Raji (cell line): ENCODE measurements around the gene PSIP1.

ENCODE experiments used
- POLR2A ChIP-seq: IDR thresholded peaks from 2 replicates; pipeline ENCODE4 v1.6.1; 2011; ENCODE audit warnings: low read depth, low read length, control low read depth; ENCODE audit not compliant: insufficient read depth

The PSIP1 gene

GRCh38 chr9:15469862-15470261, 40.9 kb downstream of the PSIP1 start:
- TF ChIP-seq POLR2A = no peak

DNA sequence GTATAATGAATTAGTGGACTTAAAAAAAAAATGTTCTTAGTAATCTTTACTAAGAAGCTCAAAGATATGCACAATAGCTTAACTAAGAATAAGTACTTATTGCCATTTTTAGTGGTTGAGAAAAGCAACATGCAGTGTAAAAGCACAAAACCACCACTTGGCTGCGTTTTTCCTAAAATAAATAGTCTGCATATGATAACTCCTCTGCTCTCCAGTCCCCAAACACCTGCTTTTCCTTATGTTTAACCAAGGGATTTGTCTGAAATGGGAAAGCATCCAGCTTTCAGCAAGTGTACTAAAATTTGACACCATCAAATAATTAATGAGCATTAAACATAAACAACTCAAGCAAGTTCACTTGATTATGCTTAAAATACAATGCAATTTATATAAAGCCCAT, 41.4 kb downstream of the PSIP1 start:
- TF ChIP-seq POLR2A = no peak

DNA sequence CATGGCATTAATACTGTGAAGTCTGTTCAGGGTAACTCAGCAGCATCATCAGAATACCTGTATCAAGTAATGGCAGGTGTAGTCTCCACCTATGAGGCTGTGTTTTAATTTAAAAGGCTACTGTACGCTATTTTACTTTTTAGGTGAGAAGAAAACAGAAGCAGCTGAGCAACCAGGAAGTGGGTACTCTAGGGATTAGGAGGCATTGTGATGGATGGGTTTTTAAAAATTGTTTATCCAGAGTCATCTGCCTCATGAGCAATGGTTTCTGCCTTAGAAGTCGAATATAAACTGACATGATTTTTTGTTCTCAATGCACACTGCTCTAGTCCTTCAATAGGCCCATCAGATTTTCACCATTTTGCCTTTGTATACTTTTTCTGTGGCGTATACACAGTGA, 42.6 kb downstream of the PSIP1 start:
- no peak for TF ChIP-seq POLR2A

- no peak for TF ChIP-seq POLR2A
These were observed 49.2 kb downstream of the PSIP1 start for GRCh38 chr9:15461601-15462000.

GRCh38 chr9:15461056-15461455, 49.7 kb downstream of the PSIP1 start:
- TF ChIP-seq POLR2A = no peak

- TF ChIP-seq POLR2A = no peak
These were observed 56.8 kb downstream of the PSIP1 start for GRCh38 chr9:15453956-15454355.

DNA sequence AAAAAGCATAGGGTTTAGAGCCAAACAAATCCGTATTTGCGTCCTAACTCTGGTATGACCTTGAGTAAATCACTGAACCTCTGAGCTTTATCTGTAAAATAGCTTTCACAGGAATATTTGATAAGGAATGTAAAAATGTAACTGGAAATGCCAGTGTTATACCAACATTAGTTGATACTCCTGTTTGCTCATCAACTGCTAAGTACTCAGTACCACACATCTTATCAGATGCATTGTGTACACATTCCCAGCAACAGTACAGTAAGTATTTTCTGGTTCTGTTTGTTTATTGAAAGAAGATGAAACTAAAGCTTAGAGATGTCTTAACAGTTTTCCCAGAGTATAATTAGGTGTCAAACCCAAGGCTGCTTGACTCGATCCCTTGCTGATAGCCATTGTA, 66.6 kb downstream of the PSIP1 start:
- TF ChIP-seq POLR2A = no peak

DNA sequence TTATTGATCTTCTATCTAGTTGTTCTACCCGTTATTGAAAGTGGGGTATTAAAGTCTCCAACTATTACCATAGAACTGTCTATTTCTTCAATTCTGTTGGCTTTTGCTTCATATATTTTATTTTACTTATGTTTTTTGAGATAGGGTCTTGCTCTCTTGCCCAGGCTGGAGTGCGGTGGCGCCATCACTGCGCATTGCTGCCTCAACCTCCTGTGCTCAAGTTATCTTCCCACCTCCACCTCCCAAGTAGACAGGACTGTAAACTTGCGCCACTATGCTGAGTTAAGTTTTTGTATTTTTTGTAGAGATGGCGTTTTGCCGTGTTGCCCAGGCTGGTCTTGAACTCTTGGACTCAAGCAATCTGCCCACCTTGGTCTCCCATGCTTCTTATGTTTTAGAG, 71.9 kb downstream of the PSIP1 start:
- no peak for TF ChIP-seq POLR2A

- TF ChIP-seq POLR2A = no peak
These were observed 77.1 kb downstream of the PSIP1 start for GRCh38 chr9:15433661-15434060.

- no peak for TF ChIP-seq POLR2A
These were observed 77.6 kb downstream of the PSIP1 start for GRCh38 chr9:15433191-15433590.

GRCh38 chr9:15430920-15431844, 79.6 kb downstream of the PSIP1 start:
- TF ChIP-seq POLR2A = no peak

DNA sequence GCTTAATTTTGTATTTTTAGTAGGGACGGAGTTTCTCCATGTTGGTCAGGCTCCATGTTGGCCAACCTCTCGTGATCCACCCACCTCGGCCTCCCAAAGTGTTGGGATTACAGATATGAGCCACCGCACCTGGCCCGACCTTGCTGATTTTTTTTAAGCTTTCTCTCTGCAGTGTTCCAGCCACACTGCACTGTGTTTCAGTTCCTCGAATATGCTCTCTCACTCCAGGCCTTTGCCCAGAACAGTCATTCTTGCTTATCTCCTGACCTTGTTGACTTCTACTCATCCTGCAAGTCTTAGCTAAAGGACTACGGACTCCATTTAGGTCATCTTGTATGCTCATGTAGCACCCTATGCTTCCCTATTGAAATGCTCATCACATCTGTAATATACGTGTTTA, 84.8 kb downstream of the PSIP1 start:
- no peak for TF ChIP-seq POLR2A

DNA sequence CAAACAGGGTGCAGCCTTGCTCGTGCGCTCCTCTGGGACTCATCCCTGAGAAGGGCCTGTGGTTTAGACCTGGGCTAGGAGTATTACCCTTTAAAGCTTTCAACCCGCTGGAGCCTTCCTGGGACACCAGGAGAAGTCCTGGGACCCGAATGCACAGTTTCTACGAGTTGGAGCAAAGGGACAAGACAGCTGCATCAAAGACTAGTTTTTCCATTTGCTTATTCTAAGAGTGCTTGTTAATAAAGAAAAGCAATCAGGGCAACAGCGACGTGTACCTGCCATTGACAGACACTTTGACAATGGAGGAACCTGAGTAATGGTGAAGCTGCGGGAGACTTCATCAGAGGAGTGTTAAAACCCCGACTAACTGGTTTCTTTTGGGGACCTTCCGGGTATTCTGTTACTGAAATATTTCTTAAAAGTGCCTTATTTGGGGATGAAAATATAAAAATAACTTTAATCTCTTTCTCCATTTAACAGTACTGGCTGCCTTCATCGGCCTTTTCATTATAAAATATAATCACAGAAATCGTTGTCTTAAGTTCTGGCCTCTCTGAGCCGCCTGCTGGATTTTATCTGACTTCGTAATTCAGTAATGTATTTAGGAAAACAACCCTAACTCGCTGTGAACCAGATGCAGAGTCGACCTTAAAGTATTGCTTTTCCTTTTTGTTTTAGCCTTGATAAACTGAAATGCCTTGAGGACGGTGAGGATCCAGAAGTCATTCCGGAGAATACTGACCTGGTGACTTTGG, 87.4 kb downstream of the PSIP1 start:
- no peak for TF ChIP-seq POLR2A

- peak; percentile 77 for TF ChIP-seq POLR2A
These were observed 88.2 kb downstream of the PSIP1 start, which contains the start of gene SNAPC3 for GRCh38 chr9:15422372-15423230. SNAPC3 (plus strand) TSS chr9:15422876; CDS start chr9:15422880, 4 bp downstream.

DNA sequence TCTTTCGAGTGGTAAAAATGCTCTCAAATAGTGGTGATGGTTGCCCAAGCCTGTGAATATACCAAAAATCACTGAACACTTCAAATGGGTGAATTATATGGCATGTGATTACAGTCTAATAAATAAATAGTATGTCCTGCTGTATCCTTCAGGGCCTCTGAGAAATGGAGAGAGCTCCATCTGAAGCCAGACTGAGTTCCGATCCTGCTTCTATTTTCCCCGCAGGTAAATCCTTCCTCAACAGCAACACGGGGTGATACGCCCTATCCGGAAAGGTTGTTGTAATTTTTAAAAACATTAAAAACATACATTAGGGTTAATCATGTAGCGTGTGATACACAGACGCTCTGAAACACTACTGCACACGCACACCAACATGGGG, 88.8 kb downstream of the PSIP1 start:
- no peak for TF ChIP-seq POLR2A
